Skeletal muscle satellite cell (primary cell): ENCODE measurements around the gene CTNNA2.

Experiments used
- H3K27me3 ChIP-seq: 2 replicates; pipeline ENCODE4 v1.7.0; 2013; ENCODE audit warnings: low read length; ENCODE audit not compliant: control insufficient read depth, insufficient read depth
- H3K36me3 ChIP-seq: 2 replicates; pipeline ENCODE4 v1.7.0; 2013; ENCODE audit warnings: mild to moderate bottlenecking, control low read depth, low read length; ENCODE audit not compliant: insufficient read depth
- H3K4me1 ChIP-seq: 2 replicates; pipeline ENCODE4 v1.7.0; 2013; ENCODE audit warnings: low read length; ENCODE audit not compliant: control insufficient read depth, insufficient read depth
- H3K4me2 ChIP-seq: 2 replicates; pipeline ENCODE4 v1.7.0; 2013; ENCODE audit warnings: mild to moderate bottlenecking, low read length
- H3K4me3 ChIP-seq: 2 replicates; pipeline ENCODE4 v1.7.0; 2013; ENCODE audit warnings: low read length
- H3K9ac ChIP-seq: 2 replicates; pipeline ENCODE4 v1.7.0; 2013; ENCODE audit warnings: mild to moderate bottlenecking, low read depth, low read length, moderate library complexity
- H3K9me3 ChIP-seq: replicated peaks from 2 replicates; pipeline ENCODE4 v1.7.0; 2013; ENCODE audit warnings: mild to moderate bottlenecking, control low read depth, low read length

Gene CTNNA2

GRCh38 chr2:79757526-79757925 lies 244.7 kb downstream of the CTNNA2 start:
- Histone ChIP-seq H3K27me3 (no peaks in the 10 kb centered on the region), H3K4me1 (no peaks in the 10 kb centered on the region), H3K9me3 (no peaks in the 10 kb centered on the region), H3K36me3 (no peaks in the 10 kb centered on the region), H3K4me3 (no peak overlapping the region), H3K9ac (no peak overlapping the region), H3K4me2 (no peak overlapping the region)

GRCh38 chr2:79758042-79758441 lies 245.2 kb downstream of the CTNNA2 start:
- no peak overlapping the region for H3K4me2 ChIP-seq

GRCh38 chr2:79758749-79759282 lies 246.0 kb downstream of the CTNNA2 start:
- Histone ChIP-seq H3K9ac (no peak overlapping the region), H3K27me3 (no peaks in the 10 kb centered on the region), H3K36me3 (no peaks in the 10 kb centered on the region), H3K9me3 (no peaks in the 10 kb centered on the region), H3K4me3 (no peak overlapping the region), H3K4me2 (no peak overlapping the region), H3K4me1 (no peaks in the 10 kb centered on the region)

More at GRCh38 chr2:79758042-79758441, 245.2 kb downstream of the CTNNA2 start:
- no peaks in the 10 kb centered on the region for H3K27me3 ChIP-seq
- no peak overlapping the region for H3K4me3 ChIP-seq
- H3K9me3 ChIP-seq, result no peaks in the 10 kb centered on the region
- H3K36me3 ChIP-seq, result no peaks in the 10 kb centered on the region
- H3K9ac ChIP-seq, result no peak overlapping the region
- no peaks in the 10 kb centered on the region for H3K4me1 ChIP-seq

GRCh38 chr2:79770926-79771325 lies 258.1 kb downstream of the CTNNA2 start:
- Histone ChIP-seq H3K4me1 (no peaks in the 10 kb centered on the region), H3K36me3 (no peaks in the 10 kb centered on the region), H3K4me3 (no peak overlapping the region), H3K9ac (no peak overlapping the region), H3K27me3 (no peaks in the 10 kb centered on the region), H3K4me2 (no peak overlapping the region), H3K9me3 (no peaks in the 10 kb centered on the region)

- no peak overlapping the region for H3K4me3 ChIP-seq
- no peaks in the 10 kb centered on the region for H3K9me3 ChIP-seq
- no peak overlapping the region for H3K4me2 ChIP-seq
- H3K27me3 ChIP-seq, result no peaks in the 10 kb centered on the region
- no peak overlapping the region for H3K9ac ChIP-seq
- H3K36me3 ChIP-seq, result no peaks in the 10 kb centered on the region
- H3K4me1 ChIP-seq, result no peaks in the 10 kb centered on the region
Observed at GRCh38 chr2:79771493-79771892, 258.6 kb downstream of the CTNNA2 start.

GRCh38 chr2:79774016-79774415 lies 261.2 kb downstream of the CTNNA2 start:
- H3K27me3 ChIP-seq, result no peaks in the 10 kb centered on the region
- H3K36me3 ChIP-seq, result no peaks in the 10 kb centered on the region
- no peak overlapping the region for H3K4me2 ChIP-seq
- H3K9me3 ChIP-seq, result no peaks in the 10 kb centered on the region
- H3K4me3 ChIP-seq, result no peak overlapping the region
- no peak overlapping the region for H3K9ac ChIP-seq
- no peaks in the 10 kb centered on the region for H3K4me1 ChIP-seq

- H3K9ac ChIP-seq, result no peak overlapping the region
- H3K4me2 ChIP-seq, result no peak overlapping the region
- H3K4me1 ChIP-seq, result no peaks in the 10 kb centered on the region
Observed at GRCh38 chr2:79776461-79776860, 263.6 kb downstream of the CTNNA2 start.

GRCh38 chr2:79780781-79781180 lies 267.9 kb downstream of the CTNNA2 start:
- H3K27me3 ChIP-seq, result no peaks in the 10 kb centered on the region
- H3K4me3 ChIP-seq, result no peak overlapping the region
- H3K9ac ChIP-seq, result no peak overlapping the region
- no peak overlapping the region for H3K4me2 ChIP-seq
- H3K9me3 ChIP-seq, result no peaks in the 10 kb centered on the region
- H3K36me3 ChIP-seq, result no peaks in the 10 kb centered on the region
- no peaks in the 10 kb centered on the region for H3K4me1 ChIP-seq

More at GRCh38 chr2:79776461-79776860, 263.6 kb downstream of the CTNNA2 start:
- Histone ChIP-seq H3K27me3 (no peaks in the 10 kb centered on the region), H3K9me3 (no peaks in the 10 kb centered on the region), H3K36me3 (no peaks in the 10 kb centered on the region), H3K4me3 (no peak overlapping the region)

GRCh38 chr2:79782576-79783452 lies 270.0 kb downstream of the CTNNA2 start:
- Histone ChIP-seq H3K4me2 (no peak overlapping the region), H3K27me3 (no peaks in the 10 kb centered on the region), H3K9me3 (no peaks in the 10 kb centered on the region), H3K4me3 (no peak overlapping the region), H3K36me3 (no peaks in the 10 kb centered on the region), H3K4me1 (no peaks in the 10 kb centered on the region), H3K9ac (no peak overlapping the region)

GRCh38 chr2:79788952-79789651 lies 276.3 kb downstream of the CTNNA2 start:
- Histone ChIP-seq H3K9me3 (no peaks in the 10 kb centered on the region), H3K9ac (no peak overlapping the region), H3K27me3 (no peaks in the 10 kb centered on the region), H3K36me3 (no peaks in the 10 kb centered on the region), H3K4me2 (no peak overlapping the region), H3K4me1 (no peaks in the 10 kb centered on the region), H3K4me3 (no peak overlapping the region)

- H3K9ac ChIP-seq, result no peak overlapping the region
- H3K9me3 ChIP-seq, result no peaks in the 10 kb centered on the region
- H3K4me1 ChIP-seq, result no peaks in the 10 kb centered on the region
- no peaks in the 10 kb centered on the region for H3K36me3 ChIP-seq
- H3K4me2 ChIP-seq, result no peak overlapping the region
- H3K27me3 ChIP-seq, result no peaks in the 10 kb centered on the region
- no peak overlapping the region for H3K4me3 ChIP-seq
Observed at GRCh38 chr2:79789811-79790210, 277.0 kb downstream of the CTNNA2 start.
